Skeletal muscle tissue (tissue), 4 donors: ENCODE results near the gene UROS. TPM values are rescaled to one million over a fixed set of nuclear protein-coding genes. Genes with fewer than 3 reads are reported as not detected.

Experiments used
- H3K27ac ChIP-seq: one replicate; pipeline ENCODE4 v1.7.0; 2013; ENCODE audit warnings: mild to moderate bottlenecking, low read depth, low read length, inconsistent platforms
- H3K27me3 ChIP-seq, 3 donors: one replicate each; pipeline ENCODE4 v1.7.0; 2013; ENCODE audit warnings: low read length in 3 of 3; ENCODE audit not compliant: control insufficient read depth in 3 of 3, insufficient read depth in 3 of 3
- H3K36me3 ChIP-seq, 3 donors: one replicate each; pipeline ENCODE4 v1.7.0; 2013; ENCODE audit warnings: low read length in 3 of 3; ENCODE audit not compliant: control insufficient read depth in 3 of 3, insufficient read depth in 3 of 3
- H3K4me1 ChIP-seq, 3 donors: one replicate each; pipeline ENCODE4 v1.7.0; 2013; ENCODE audit warnings: low read length in 3 of 3, mild to moderate bottlenecking in 3 of 3; ENCODE audit not compliant: control insufficient read depth in 3 of 3, insufficient read depth in 3 of 3
- H3K4me3 ChIP-seq, 3 donors: one replicate each; pipeline ENCODE4 v1.7.0; 2013; ENCODE audit warnings: low read length in 3 of 3
- H3K9ac ChIP-seq, 3 donors: one replicate each; pipeline ENCODE4 v1.7.0; 2013; ENCODE audit warnings: low read length in 3 of 3, mild to moderate bottlenecking in 3 of 3, moderate library complexity in 2 of 3, low read depth in 1 of 3
- H3K9me3 ChIP-seq, 3 donors: one replicate each; pipeline ENCODE4 v1.7.0; 2013; ENCODE audit warnings: low read length in 3 of 3; ENCODE audit not compliant: control insufficient read depth in 3 of 3
- total RNA-seq: library from RNA; depleted of rRNA; stranded (reverse); fragments of >200 nt; gene quantifications from one replicate; pipeline ENCODE4 v1.2.3, GENCODE V29; 2014
- donor health status: Osteomylitis.

UROS gene
- 56.4 TPM for total RNA-seq

DNA sequence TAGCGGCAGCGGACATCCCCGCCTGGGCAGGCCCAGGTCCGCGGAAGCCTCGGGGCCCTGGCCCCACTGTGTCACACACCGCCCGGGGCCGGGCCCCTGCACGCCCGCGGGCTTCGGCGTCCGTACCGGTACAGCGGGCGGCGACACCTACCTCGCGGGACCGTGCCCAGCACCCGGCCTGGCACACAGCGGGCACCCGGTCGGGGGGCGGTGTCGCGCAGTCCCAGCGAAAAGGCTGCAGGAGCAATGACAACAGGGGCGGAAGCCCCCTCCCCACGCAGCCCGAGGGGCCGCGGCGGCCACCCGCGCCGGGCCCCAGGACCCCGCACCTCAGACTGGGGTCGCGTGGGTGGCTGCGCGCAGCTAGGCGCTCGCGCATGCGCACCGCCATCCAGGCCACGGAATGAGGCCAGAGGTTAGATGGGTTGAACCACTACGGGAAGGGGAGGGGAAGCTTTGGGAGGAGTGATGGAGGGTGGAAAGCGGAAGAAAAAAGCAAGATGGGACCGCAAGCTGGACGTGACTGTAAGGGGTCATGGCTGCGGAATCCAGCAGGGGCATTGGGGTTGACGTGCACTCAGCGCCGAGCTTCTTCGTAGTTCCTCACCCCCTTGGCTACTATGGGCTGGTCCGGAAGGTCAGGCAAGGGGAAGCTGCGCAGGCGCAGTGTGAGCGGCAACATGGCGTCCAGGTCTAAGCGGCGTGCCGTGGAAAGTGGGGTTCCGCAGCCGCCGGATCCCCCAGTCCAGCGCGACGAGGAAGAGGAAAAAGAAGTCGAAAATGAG, at the start of gene UROS, which contains the start of gene BCCIP:
UROS (minus strand) TSS at position 381 of the 785 bp plus-strand sequence. CDS start 6,759 bp downstream, outside the sequence.
BCCIP (plus strand) TSS at position 669 of the 785 bp plus-strand sequence; CDS start at position 681, 12 bp downstream.
- Histone ChIP-seq H3K4me3 (peak within 1 kb of the TSS; percentile 93 to 100 (median 96)), H3K27me3 (no peaks in the 10 kb centered on the region), H3K4me1 (peaks cover 18 to 31% (median 28%) of the 10 kb centered on the region in 3 donors), H3K36me3 (peaks cover under 1 to 13% (median 12%) of the 10 kb centered on the region in 3 donors), H3K27ac (peak within 1 kb of the TSS; percentile 76), H3K9me3 (no peaks in the 10 kb centered on the region), H3K9ac (peak within 1 kb of the TSS; percentile 88 to 99 (median 90))

DNA sequence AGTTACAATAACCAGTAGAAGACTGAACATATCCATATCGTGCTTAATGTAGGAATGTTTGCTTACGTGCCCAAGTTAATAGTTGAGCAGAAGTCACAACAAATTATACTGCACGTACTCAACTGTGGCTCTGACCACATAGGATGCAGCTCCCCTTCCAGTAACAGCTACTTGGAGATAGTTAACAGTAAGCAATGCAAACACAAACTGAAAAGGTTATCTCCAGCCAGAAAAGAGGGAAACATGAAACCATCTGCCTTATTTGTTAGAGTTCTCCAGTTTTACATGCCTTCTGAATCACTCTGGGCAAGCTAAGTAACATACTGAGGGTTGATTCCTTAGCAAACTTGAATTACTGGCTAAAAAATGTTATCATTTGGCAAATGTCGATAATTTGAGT, 48.3 kb upstream of the UROS start:
- Histone ChIP-seq H3K27me3 (no peaks in the 10 kb centered on the region), H3K9me3 (peaks cover 0 to 3% (median 2%) of the 10 kb centered on the region in 3 donors), H3K4me3 (no peak overlapping the region), H3K9ac (no peak overlapping the region), H3K27ac (no peak overlapping the region), H3K36me3 (peaks cover 7 to 18% (median 17%) of the 10 kb centered on the region in 3 donors), H3K4me1 (no peaks in the 10 kb centered on the region)

DNA sequence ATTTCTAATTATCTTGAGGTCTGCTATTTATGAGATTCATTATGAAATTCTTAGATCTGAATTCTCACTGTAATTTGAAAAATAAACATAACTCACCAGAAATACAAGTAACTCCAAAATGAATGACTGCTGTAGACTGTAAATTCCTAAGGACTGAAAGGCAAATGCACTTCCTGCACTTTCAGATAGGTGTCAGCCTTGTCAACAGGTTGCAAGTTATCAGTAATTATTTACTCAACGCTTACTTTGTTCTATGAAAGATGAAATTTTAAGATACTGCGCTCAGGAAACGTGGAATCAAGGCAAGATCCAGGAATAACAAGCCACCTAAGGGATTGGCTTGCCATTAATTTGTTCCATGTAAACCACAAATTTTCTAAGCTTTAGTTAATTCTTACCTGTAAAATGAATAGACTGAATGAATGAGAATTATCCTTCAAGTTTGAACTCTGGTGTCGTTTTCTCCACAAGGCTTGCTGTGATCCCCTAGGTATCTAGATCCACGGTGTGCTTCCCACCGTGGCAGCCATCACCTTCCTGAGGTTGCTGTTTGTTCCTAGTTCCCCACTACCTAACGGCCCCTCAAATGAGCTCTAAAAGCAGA, 45.4 kb upstream of the UROS start:
- Histone ChIP-seq H3K36me3 (peaks cover 14 to 16% (median 16%) of the 10 kb centered on the region in 3 donors), H3K9ac (no peak overlapping the region), H3K27ac (no peak overlapping the region), H3K27me3 (no peaks in the 10 kb centered on the region), H3K4me1 (no peaks in the 10 kb centered on the region), H3K4me3 (no peak overlapping the region), H3K9me3 (no peaks in the 10 kb centered on the region)

DNA sequence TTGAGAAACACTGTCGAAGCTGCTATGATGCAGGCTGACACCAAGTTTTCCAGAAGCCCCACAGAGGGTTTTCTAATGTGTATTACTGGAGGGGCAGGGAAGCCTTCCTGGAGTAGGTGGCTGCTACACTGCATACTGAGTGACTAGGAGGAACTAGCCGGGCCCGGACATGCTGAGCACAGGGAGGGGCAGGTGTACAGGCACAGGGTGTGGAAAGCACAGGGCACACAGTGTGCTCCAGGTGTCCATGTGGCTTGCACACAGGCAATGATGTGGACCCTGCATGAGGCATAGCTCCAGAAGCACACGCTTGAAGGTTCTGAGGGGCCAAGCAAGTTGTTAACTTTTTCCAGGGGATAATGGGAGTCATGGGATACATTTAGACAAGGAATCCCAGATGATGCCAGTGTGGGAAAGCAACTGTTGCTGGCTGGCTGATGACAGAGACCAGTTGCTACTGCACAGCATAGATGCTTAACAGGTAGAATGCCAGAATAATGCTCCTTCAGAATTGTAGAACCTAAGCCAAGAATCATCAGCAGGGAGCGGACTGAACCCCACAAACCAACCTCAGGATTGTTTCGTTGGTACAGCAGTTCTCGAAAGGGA, 43.5 kb upstream of the UROS start:
- H3K9me3 ChIP-seq: no peaks in the 10 kb centered on the region
- H3K4me1 ChIP-seq: no peaks in the 10 kb centered on the region
- no peak overlapping the region for H3K4me3 ChIP-seq
- no peak overlapping the region for H3K27ac ChIP-seq
- H3K9ac ChIP-seq: no peak overlapping the region
- H3K27me3 ChIP-seq: no peaks in the 10 kb centered on the region
- peaks cover 14 to 16% (median 16%) of the 10 kb centered on the region in 3 donors for H3K36me3 ChIP-seq

DNA sequence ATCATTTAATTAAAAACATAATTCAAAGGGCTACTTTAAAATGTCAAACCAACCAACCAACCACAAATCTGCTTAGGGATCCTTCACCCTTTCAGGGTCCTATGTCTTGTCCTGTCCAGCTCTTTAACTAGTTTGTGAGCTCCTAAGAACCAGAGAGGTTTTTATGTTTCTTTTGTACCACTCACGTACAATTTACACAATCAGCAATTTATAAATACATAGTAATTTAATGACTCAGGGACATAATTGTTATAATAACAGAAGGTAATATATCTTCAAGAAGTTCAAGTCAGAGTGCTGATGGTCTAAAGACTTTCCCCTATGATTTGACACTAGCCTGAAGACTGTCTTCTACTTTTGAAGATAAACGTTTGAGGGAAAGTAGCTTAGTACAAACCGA, 42.1 kb upstream of the UROS start:
- H3K9ac ChIP-seq: no peak overlapping the region
- no peak overlapping the region for H3K4me3 ChIP-seq
- no peaks in the 10 kb centered on the region for H3K4me1 ChIP-seq
- no peaks in the 10 kb centered on the region for H3K27me3 ChIP-seq
- no peaks in the 10 kb centered on the region for H3K9me3 ChIP-seq
- H3K27ac ChIP-seq: no peak overlapping the region
- peaks cover 14 to 16% (median 16%) of the 10 kb centered on the region in 3 donors for H3K36me3 ChIP-seq

DNA sequence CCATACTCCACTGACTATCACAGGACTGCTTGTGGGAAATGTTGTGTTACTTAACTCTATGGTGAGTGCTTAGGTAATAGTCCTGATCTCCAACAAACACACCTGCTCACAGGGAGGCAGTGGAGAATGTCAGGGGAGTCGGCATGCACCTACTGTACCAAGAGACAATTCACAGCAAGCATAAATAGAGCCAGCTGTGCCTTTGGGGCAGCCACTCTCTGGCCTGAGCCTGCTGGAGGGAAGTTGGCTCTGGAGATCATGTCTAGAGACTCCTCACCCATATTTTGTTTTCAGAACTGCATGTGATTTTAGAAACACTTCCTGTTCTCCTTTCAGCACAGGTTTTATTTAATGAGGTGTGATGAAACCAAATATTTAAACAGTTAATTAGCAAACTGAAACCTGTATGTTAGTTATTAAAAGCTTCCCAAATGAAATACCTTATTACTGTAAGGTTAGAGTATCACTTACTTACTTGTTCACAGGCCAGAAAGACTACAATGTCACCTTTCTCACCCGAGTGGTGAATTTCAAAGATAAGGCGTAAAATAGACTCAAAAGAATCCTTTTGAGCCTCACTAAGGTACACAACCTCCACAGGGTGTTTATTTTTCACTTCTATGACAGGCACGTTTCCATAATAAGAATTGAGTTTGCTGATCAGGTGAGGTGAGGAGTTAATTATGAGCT, 36.2 kb upstream of the UROS start:
- Histone ChIP-seq H3K36me3 (peaks cover 7 to 23% (median 13%) of the 10 kb centered on the region in 3 donors), H3K27ac (no peak overlapping the region), H3K9me3 (no peaks in the 10 kb centered on the region)

GRCh38 chr10:125857185-125857760, 34.2 kb upstream of the UROS start:
- no peaks in the 10 kb centered on the region for H3K9me3 ChIP-seq
- no peak overlapping the region for H3K4me3 ChIP-seq
- H3K36me3 ChIP-seq: peaks cover 15 to 32% (median 20%) of the 10 kb centered on the region in 3 donors

More for the DNA sequence above, 36.2 kb upstream of the UROS start:
- Histone ChIP-seq H3K4me1 (no peaks in the 10 kb centered on the region), H3K9ac (no peak overlapping the region), H3K27me3 (no peaks in the 10 kb centered on the region), H3K4me3 (no peak overlapping the region)

DNA sequence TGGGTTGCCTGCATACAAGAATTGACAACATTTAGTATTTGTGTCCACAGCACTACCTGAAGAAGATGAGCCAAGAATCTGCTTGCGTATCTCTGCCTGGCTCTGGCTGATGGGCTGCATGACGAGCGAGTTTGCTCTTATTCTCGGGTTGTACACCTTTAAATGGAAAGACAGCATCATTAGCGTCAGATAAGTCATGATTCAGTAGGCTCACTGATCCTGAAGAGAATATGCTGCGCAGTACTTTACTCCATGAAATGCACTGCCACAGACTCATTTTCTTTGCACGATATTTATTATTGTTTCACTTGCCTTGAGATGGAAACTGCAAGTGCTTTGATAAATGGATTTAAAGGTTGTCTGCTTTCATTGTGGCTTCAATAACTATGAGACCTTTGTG, 29.4 kb upstream of the UROS start:
- peaks cover 22 to 38% (median 38%) of the 10 kb centered on the region in 3 donors for H3K36me3 ChIP-seq
- H3K9me3 ChIP-seq: no peaks in the 10 kb centered on the region
- H3K27me3 ChIP-seq: no peaks in the 10 kb centered on the region
- no peak overlapping the region for H3K4me3 ChIP-seq
- no peak overlapping the region for H3K27ac ChIP-seq
- no peaks in the 10 kb centered on the region for H3K4me1 ChIP-seq
- no peak overlapping the region for H3K9ac ChIP-seq

More at GRCh38 chr10:125857185-125857760, 34.2 kb upstream of the UROS start:
- Histone ChIP-seq H3K27ac (no peak overlapping the region), H3K27me3 (no peaks in the 10 kb centered on the region), H3K4me1 (no peaks in the 10 kb centered on the region), H3K9ac (no peak overlapping the region)
